Activated naive CD4-positive, alpha-beta T cell treated with anti-CD3 and anti-CD28 coated beads, Interleukin-2, amount 50 U/mL, for 24 hours (primary cell): ENCODE results near the gene SNRNP35.
"Not testable (repeated sequence)": the region's sequence is repeated elsewhere in the genome, so short reads cannot be mapped to it uniquely, and the experiment has no call there.

Experiments
- H3K27ac Mint-ChIP-seq: one replicate; pipeline ENCODE4 v1.8.0; 2021; ENCODE audit warnings: mild to moderate bottlenecking, mixed read lengths
- H3K27me3 Mint-ChIP-seq: one replicate; pipeline ENCODE4 v1.8.0; 2021; ENCODE audit warnings: mixed read lengths
- H3K36me3 Mint-ChIP-seq: one replicate; pipeline ENCODE4 v1.8.0; 2021; ENCODE audit warnings: mixed read lengths
- H3K4me1 Mint-ChIP-seq: one replicate; pipeline ENCODE4 v1.8.0; 2021; ENCODE audit warnings: mixed read lengths
- H3K4me3 Mint-ChIP-seq: one replicate; pipeline ENCODE4 v1.8.0; 2021; ENCODE audit warnings: mild to moderate bottlenecking, mixed read lengths
- H3K9me3 Mint-ChIP-seq: one replicate; pipeline ENCODE4 v1.8.0; 2021; ENCODE audit warnings: mixed read lengths

The SNRNP35 gene

GRCh38 chr12:123457980-123458779 is at the start of gene SNRNP35:
TSS of gene SNRNP35 (plus strand) at chr12:123458139. CDS start at chr12:123465541, 7,402 bp downstream.
- H3K27me3 Mint-ChIP-seq = no peaks in the 10 kb centered on the region
- H3K9me3 Mint-ChIP-seq = no peaks in the 10 kb centered on the region
- peaks cover 28% of the 10 kb centered on the region for H3K4me1 Mint-ChIP-seq
- H3K4me3 Mint-ChIP-seq = peak within 1 kb of the TSS; percentile 95
- H3K36me3 Mint-ChIP-seq = no peaks in the 10 kb centered on the region
- peak within 1 kb of the TSS; percentile 100 for H3K27ac Mint-ChIP-seq

GRCh38 chr12:123408619-123409018 is 49.3 kb upstream of the SNRNP35 start:
- not testable (repeated sequence) for H3K27me3 Mint-ChIP-seq, H3K9me3 Mint-ChIP-seq, H3K36me3 Mint-ChIP-seq, H3K4me1 Mint-ChIP-seq, H3K27ac Mint-ChIP-seq, H3K4me3 Mint-ChIP-seq

DNA sequence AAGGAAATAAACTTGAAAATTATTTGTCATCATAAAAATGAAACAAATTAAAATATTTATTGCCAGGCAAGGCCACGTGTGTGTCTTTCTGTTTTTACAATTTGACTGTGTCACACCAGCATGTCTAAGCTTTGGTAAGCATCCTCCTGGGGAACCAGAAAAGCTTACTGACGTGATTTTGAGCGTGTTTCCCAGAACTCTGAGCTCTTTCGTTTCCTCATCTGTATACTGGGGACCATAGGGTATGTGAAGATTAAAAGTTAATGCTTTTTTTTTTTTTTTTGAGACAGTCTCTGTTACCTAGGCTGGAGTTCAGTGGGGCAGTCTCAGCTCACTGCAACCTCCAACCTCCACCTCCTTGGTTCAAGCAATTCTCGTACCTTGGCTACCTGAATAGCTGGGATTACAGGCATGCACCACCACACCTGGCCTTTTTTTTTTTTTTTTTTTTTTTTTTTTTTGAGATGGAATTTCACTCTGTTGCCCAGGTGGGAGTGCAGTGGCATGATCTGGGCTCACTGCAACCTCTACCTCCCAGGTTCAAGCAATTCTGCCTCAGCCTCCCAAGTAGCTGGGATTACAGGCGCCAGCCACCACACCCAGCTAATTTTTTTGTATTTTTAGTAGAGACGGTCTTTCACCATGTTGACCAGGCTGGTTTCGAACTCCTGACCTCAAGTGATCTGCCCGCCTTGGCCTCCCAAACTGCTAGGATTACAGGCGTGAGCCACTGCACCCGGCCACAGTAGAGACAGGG is 48.5 kb upstream of the SNRNP35 start:
- H3K36me3 Mint-ChIP-seq, H3K4me1 Mint-ChIP-seq, H3K27ac Mint-ChIP-seq, H3K9me3 Mint-ChIP-seq, H3K27me3 Mint-ChIP-seq, H3K4me3 Mint-ChIP-seq: not testable (repeated sequence)

DNA sequence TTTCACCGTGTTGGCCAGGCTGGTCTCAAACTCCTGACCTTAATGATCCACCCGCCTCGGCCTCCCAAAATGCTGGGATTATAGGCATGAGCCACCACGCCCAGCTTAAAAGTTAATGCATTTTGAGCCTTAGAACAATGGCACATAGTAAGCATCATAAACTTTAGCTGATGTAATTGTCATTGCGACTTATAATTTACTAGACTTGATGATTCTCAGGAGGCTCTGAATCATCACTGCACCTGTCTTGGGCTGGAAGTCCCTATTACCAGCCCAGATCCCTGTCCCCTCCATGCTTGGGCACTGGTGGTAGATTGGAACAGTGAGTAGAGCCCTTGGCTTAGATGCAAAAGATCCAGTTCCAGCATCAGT is 47.9 kb upstream of the SNRNP35 start:
- no peaks in the 10 kb centered on the region for H3K27me3 Mint-ChIP-seq
- H3K27ac Mint-ChIP-seq = no peak overlapping the region
- H3K36me3 Mint-ChIP-seq = peaks cover 4% of the 10 kb centered on the region
- H3K9me3 Mint-ChIP-seq = no peaks in the 10 kb centered on the region
- H3K4me1 Mint-ChIP-seq = no peaks in the 10 kb centered on the region
- no peak overlapping the region for H3K4me3 Mint-ChIP-seq

DNA sequence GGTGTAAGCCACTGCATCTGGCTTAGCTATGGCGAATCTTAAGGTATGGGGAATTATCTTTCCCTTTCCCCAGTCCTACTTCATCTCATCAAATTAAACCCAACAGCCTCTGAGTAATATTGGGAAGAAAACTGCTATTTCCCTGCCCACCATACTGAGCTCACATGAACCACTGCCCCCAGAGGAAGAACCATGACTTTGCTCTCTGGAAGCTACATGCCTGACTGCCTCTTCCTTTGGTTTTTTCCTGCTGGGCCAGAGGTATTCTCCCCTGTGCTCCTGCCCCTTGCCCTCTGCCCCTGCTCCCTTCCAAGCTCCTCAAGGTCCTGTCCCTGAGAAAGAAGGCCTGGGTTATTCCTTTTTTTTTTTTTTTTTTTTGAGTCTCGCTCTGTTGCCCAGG is 36.6 kb upstream of the SNRNP35 start:
- Mint-ChIP-seq H3K27me3 (no peaks in the 10 kb centered on the region), H3K9me3 (no peaks in the 10 kb centered on the region), H3K36me3 (peaks cover 8% of the 10 kb centered on the region), H3K4me1 (no peaks in the 10 kb centered on the region), H3K4me3 (no peak overlapping the region), H3K27ac (no peak overlapping the region)

- Mint-ChIP-seq H3K36me3 (peaks cover 6% of the 10 kb centered on the region), H3K27ac (no peak overlapping the region), H3K9me3 (no peaks in the 10 kb centered on the region), H3K4me3 (no peak overlapping the region), H3K27me3 (no peaks in the 10 kb centered on the region), H3K4me1 (peaks cover 13% of the 10 kb centered on the region)
These were observed 30.7 kb upstream of the SNRNP35 start for GRCh38 chr12:123427036-123427769.

DNA sequence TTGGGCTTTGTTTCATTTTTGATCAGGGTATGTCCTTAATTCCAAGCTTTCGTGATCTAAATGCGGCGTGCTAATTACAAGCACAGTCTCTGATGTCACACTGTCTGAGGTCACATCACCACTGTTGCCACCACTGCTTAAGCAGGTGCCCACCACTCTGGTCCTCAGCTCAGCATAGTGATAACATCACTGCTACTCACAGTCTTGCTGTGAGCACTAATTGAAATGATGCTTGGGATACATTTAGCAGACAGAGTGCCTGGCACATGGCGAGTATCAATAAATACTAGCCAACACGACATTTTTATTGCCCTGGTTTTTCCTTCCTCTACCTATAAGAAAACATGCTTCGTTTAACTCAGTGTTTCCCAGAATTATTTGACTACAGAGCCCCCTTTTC is 29.3 kb upstream of the SNRNP35 start:
- peaks cover 26% of the 10 kb centered on the region for H3K4me1 Mint-ChIP-seq
- no peaks in the 10 kb centered on the region for H3K9me3 Mint-ChIP-seq
- no peak overlapping the region for H3K27ac Mint-ChIP-seq
- peaks cover 8% of the 10 kb centered on the region for H3K36me3 Mint-ChIP-seq
- no peaks in the 10 kb centered on the region for H3K27me3 Mint-ChIP-seq
- no peak overlapping the region for H3K4me3 Mint-ChIP-seq

DNA sequence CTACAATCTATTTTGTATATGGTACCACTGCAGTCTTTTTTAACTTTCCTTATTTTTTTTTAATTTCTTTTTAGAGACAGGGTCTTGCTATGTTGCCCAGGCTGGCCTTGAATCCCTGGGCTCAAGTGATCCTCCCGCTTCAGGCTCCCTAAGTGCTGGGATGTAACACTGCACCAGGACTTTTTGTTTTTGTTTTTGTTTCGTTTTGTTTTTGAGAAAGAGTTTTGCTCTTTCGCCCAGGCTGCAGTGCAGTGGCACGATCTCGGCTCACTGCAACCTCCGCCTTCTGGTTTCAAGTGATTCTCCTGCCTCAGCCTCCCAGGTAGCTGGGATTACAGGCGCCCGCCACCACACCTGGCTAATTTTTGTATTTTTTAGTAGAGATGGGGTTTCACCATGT is 28.8 kb upstream of the SNRNP35 start:
- H3K4me1 Mint-ChIP-seq = peaks cover 31% of the 10 kb centered on the region
- H3K27ac Mint-ChIP-seq, H3K9me3 Mint-ChIP-seq, H3K36me3 Mint-ChIP-seq, H3K4me3 Mint-ChIP-seq, H3K27me3 Mint-ChIP-seq: not testable (repeated sequence)

GRCh38 chr12:123431951-123432817 is 25.8 kb upstream of the SNRNP35 start:
- H3K9me3 Mint-ChIP-seq, H3K27me3 Mint-ChIP-seq: not testable (repeated sequence)
- H3K4me1 Mint-ChIP-seq = peaks cover 47% of the 10 kb centered on the region
- H3K36me3 Mint-ChIP-seq = peaks cover 13% of the 10 kb centered on the region
- H3K27ac Mint-ChIP-seq = peak overlapping the region; percentile 88
- peak overlapping the region; percentile 83 for H3K4me3 Mint-ChIP-seq

GRCh38 chr12:123433615-123434014 is 24.3 kb upstream of the SNRNP35 start:
- Mint-ChIP-seq H3K36me3 (peaks cover 13% of the 10 kb centered on the region), H3K4me1 (peaks cover 50% of the 10 kb centered on the region), H3K9me3 (no peaks in the 10 kb centered on the region), H3K27ac (peak overlapping the region; percentile 56), H3K4me3 (peak overlapping the region; percentile 83), H3K27me3 (no peaks in the 10 kb centered on the region)

DNA sequence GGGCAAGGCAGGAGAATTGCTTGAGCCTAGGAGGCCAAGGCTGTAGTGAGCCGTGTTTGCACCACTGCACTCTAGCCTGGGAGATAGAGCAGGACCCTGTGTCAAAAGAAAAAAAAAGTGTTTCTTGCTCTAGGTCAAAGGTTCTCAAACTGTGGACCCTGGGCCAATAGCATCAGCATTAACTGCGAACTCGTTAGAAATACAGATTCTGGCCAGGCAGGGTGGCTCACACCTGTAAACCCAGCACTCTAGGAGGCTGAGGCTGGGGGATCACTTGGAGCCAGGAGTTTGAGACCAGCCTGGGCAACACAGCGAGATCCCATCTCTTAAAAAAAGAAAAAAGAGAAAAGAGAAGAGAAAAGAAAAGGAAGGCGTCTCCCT is 22.3 kb upstream of the SNRNP35 start:
- H3K4me3 Mint-ChIP-seq = peak overlapping the region; percentile 97
- no peaks in the 10 kb centered on the region for H3K27me3 Mint-ChIP-seq
- H3K36me3 Mint-ChIP-seq = peaks cover 13% of the 10 kb centered on the region
- H3K27ac Mint-ChIP-seq = peak overlapping the region; percentile 88
- H3K9me3 Mint-ChIP-seq = no peaks in the 10 kb centered on the region
- H3K4me1 Mint-ChIP-seq = peaks cover 45% of the 10 kb centered on the region

GRCh38 chr12:123436017-123436964 is 21.6 kb upstream of the SNRNP35 start, which contains the start of gene RILPL2:
TSS of gene RILPL2 (minus strand) at chr12:123436684. CDS start at chr12:123436420, 264 bp downstream.
- H3K27ac Mint-ChIP-seq = peak within 1 kb of the TSS; percentile 96
- no peaks in the 10 kb centered on the region for H3K27me3 Mint-ChIP-seq
- peak within 1 kb of the TSS; percentile 97 for H3K4me3 Mint-ChIP-seq
- peaks cover 41% of the 10 kb centered on the region for H3K4me1 Mint-ChIP-seq
- H3K36me3 Mint-ChIP-seq = peaks cover 9% of the 10 kb centered on the region
- H3K9me3 Mint-ChIP-seq = no peaks in the 10 kb centered on the region

GRCh38 chr12:123441523-123442164 is 16.3 kb upstream of the SNRNP35 start:
- Mint-ChIP-seq H3K27me3 (no peaks in the 10 kb centered on the region), H3K9me3 (no peaks in the 10 kb centered on the region), H3K27ac (no peak overlapping the region), H3K36me3 (no peaks in the 10 kb centered on the region), H3K4me3 (no peak overlapping the region), H3K4me1 (peaks cover 19% of the 10 kb centered on the region)

- Mint-ChIP-seq H3K36me3 (no peaks in the 10 kb centered on the region), H3K27ac (no peak overlapping the region), H3K4me3 (no peak overlapping the region), H3K27me3 (no peaks in the 10 kb centered on the region), H3K9me3 (no peaks in the 10 kb centered on the region), H3K4me1 (peaks cover 11% of the 10 kb centered on the region)
These were observed 15.2 kb upstream of the SNRNP35 start for GRCh38 chr12:123442774-123443173.
